Measurements from ENCODE around the gene FBLN7.

GRCh38 chr2:112220186-112220585 lies 82.0 kb downstream of the FBLN7 start:
- TF ChIP-seq GATA2 (IDR thresholded peaks at IDR 0.05; ENCODE audit: low read depth, low read length): no peak
- no peak for TF ChIP-seq GATA3 (IDR thresholded peaks at IDR 0.05; ENCODE audit: low read depth, low read length)

All from SH-SY5Y (cell line).